Measurements from ENCODE around the gene TRIM25. TPM values are rescaled to one million over a fixed set of nuclear protein-coding genes. Genes with fewer than 3 reads are reported as not detected.

TRIM25 gene
- total and polyA plus RNA-seq, 2 of the 8 experiments (the other 6 are each of a cell fraction or from before 2014, with no cell fraction given), result 16.6 to 38.9 TPM

DNA sequence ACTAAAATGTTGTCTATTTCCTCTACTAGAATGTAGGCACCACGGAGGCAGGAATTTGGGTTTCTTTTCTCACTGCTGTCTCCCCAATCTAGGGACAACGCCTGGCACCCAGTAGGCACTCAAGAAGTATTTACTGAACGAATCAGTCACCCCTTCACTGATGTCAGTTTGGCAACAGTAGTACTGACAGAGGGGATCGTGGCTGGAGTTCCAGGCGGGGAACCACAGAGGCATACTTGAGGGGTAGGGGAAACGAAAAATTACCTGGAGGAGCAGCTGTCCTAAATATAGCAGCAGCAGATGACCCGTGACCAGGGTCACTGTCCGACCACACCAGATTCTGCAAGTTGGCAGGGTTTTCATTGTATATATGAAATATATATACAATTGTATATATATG is 33.3 kb downstream of the TRIM25 start:
- no peak overlapping the region for H4K91ac ChIP-seq (replicated peaks; ENCODE audit: insufficient read length, low read length)
- FAIRE-seq (no peak), DNase-seq (ENCODE audit: low read depth in 1 of 2, low spot score in 2 of 2) (no peak)
- H3K4ac ChIP-seq (replicated peaks; ENCODE audit: insufficient read length, low read depth, low read length), result no peak overlapping the region
- no peaks in the 10 kb centered on the region for H3K79me1 ChIP-seq (ENCODE audit: low read depth, low read length)
- ChIA-PET POLR2A (ENCODE audit: partially characterized antibody) (interaction anchor here (2.0 kb wide), 1 partner anchor 10 kb away, joined by 5 read pairs; no protein-coding TSS in a partner anchor), CTCF (ENCODE audit: partially characterized antibody) (interaction anchor here (1.0 to 2.2 kb wide), 3 partner anchors 10 to 360 kb away, joined by 3 to 9 read pairs (median 4); no protein-coding TSS in a partner anchor)
- TF ChIP-seq TCF12 (IDR thresholded peaks at IDR 0.05; ENCODE audit: low read depth, low read length), result no peak
- TF ChIP-seq NRF1 (IDR thresholded peaks at IDR 0.05; ENCODE audit: low read depth, low read length), result no peak
- no peak for TF ChIP-seq SAP30 (IDR thresholded peaks at IDR 0.05; ENCODE audit: insufficient read depth, insufficient replicate concordance, low read length)
- TF ChIP-seq MAFK (IDR thresholded peaks at IDR 0.05; ENCODE audit: low read depth, low read length), result no peak
- no peak for TF ChIP-seq CHD1 (IDR thresholded peaks at IDR 0.05; ENCODE audit: low read depth, low read length)
- no peak for TF ChIP-seq KDM4A (IDR thresholded peaks at IDR 0.05; ENCODE audit: low read depth, low read length, severe bottlenecking)
- no peak for TF ChIP-seq CBX8 (IDR thresholded peaks at IDR 0.05; ENCODE audit: borderline replicate concordance, low read depth, low read length)
- no peak for TF ChIP-seq JUN (IDR thresholded peaks at IDR 0.05; ENCODE audit: low read depth, low read length)
- no peak for TF ChIP-seq GTF2F1 (IDR thresholded peaks at IDR 0.05; ENCODE audit: borderline replicate concordance, low read depth, low read length)
- TF ChIP-seq RAD21 (IDR thresholded peaks at IDR 0.05 in 1 of 2, conservative IDR thresholded peaks at IDR 0.05 in 1 of 2; ENCODE audit: low read depth in 2 of 2, low read length in 2 of 2), result no peak
- TF ChIP-seq HDAC6 (IDR thresholded peaks at IDR 0.05; ENCODE audit: low read depth, low read length), result no peak
- TF ChIP-seq BCL11A (IDR thresholded peaks at IDR 0.05; ENCODE audit: low read depth in 2 of 2, low read length in 2 of 2), result no peak
- TF ChIP-seq PHF8 (conservative IDR thresholded peaks at IDR 0.05; ENCODE audit: low read depth, low read length), result no peak
- no peaks in the 10 kb centered on the region for H3K36me3 ChIP-seq (ENCODE audit: control insufficient read depth in 2 of 4, insufficient read depth in 4 of 4, low read length in 3 of 4)
- no peak overlapping the region for H4K8ac ChIP-seq (ENCODE audit: extremely low read depth, insufficient read depth, low read length)
- no peak overlapping the region for H2BK15ac ChIP-seq (ENCODE audit: low read length)
- no peaks in the 10 kb centered on the region for H4K20me1 ChIP-seq (replicated peaks in 1 of 2; ENCODE audit: control insufficient read depth in 1 of 2, insufficient read depth in 2 of 2, low read length in 2 of 2)
- no peaks in the 10 kb centered on the region for H3K79me2 ChIP-seq (ENCODE audit: control insufficient read depth in 1 of 2, insufficient read depth in 2 of 2, low read length in 2 of 2)
- H4K5ac ChIP-seq (ENCODE audit: insufficient read length, low read depth, low read length), result no peak overlapping the region
- no peaks in the 10 kb centered on the region for H3K4me1 ChIP-seq (replicated peaks in 1 of 4; ENCODE audit: control insufficient read depth in 3 of 4, insufficient read depth in 4 of 4, low read length in 3 of 4)
- H3K9ac ChIP-seq (replicated peaks in 1 of 4; ENCODE audit: extremely low read depth in 1 of 4, low read depth in 3 of 4, low read length in 3 of 4), result no peak overlapping the region
- no peak overlapping the region for H2BK12ac ChIP-seq (ENCODE audit: low read depth, low read length)
- H2AK5ac ChIP-seq (ENCODE audit: low read depth, low read length), result no peak overlapping the region
- no peak overlapping the region for H3K14ac ChIP-seq (ENCODE audit: insufficient read length)
- H2BK20ac ChIP-seq (ENCODE audit: low read length), result no peak overlapping the region
- no peaks in the 10 kb centered on the region for H3K23me2 ChIP-seq (ENCODE audit: low read depth, low read length)
- H3K9me3 ChIP-seq (ENCODE audit: insufficient read depth in 2 of 2, low read depth in 1 of 2, low read length in 1 of 2), result no peaks in the 10 kb centered on the region
- no peak overlapping the region for H3K56ac ChIP-seq (replicated peaks; ENCODE audit: insufficient read length, low read depth, low read length)
- H3K4me2 ChIP-seq (ENCODE audit: insufficient read depth in 1 of 2, low read depth in 2 of 2, low read length in 2 of 2), result no peak overlapping the region
- no peak overlapping the region for H3K18ac ChIP-seq (ENCODE audit: extremely low read depth, low read length)
- no peak overlapping the region for H3K27ac ChIP-seq (ENCODE audit: low read depth, low read length)
- no peak overlapping the region for H2BK120ac ChIP-seq (replicated peaks; ENCODE audit: low read depth, low read length)
- H3K23ac ChIP-seq (ENCODE audit: insufficient read length), result no peak overlapping the region
- WGBS, 2 experiments (ENCODE audit: extremely low coverage in 1 of 2, insufficient coverage in 1 of 2, insufficient read length in 1 of 2, insufficient replicate concordance in 2 of 2, low coverage in 1 of 2, low lambda C conversion rate in 2 of 2, missing lambda C conversion rate in 1 of 2), result 92% methylated on average over 8 of the region's 8 CpGs; no CpG with 5 or more reads in 1 of the 2 experiments
- H2BK5ac ChIP-seq (ENCODE audit: low read depth, low read length), result no peak overlapping the region; the same call in 1 of the 2 replicates
- no peak overlapping the region for H3K4me3 ChIP-seq (ENCODE audit: extremely low read depth in 1 of 4, insufficient read depth in 2 of 4, low read depth in 3 of 4, low read length in 4 of 4)
- 0 out of 7 replicates have a peak, but pooled peaks cover 0 to 3% (median under 1%) of the 10 kb centered on the region in 4 experiments for H3K27me3 ChIP-seq (replicated peaks in 1 of 4; ENCODE audit: control insufficient read depth in 3 of 4, extremely low read depth in 1 of 4, insufficient read depth in 3 of 4, low read length in 3 of 4)
- H2AFZ ChIP-seq (ENCODE audit: low read length), result no peak overlapping the region

Measured in H1 (cell line).